ENCODE measurements around the gene TBXA2R.

DNA sequence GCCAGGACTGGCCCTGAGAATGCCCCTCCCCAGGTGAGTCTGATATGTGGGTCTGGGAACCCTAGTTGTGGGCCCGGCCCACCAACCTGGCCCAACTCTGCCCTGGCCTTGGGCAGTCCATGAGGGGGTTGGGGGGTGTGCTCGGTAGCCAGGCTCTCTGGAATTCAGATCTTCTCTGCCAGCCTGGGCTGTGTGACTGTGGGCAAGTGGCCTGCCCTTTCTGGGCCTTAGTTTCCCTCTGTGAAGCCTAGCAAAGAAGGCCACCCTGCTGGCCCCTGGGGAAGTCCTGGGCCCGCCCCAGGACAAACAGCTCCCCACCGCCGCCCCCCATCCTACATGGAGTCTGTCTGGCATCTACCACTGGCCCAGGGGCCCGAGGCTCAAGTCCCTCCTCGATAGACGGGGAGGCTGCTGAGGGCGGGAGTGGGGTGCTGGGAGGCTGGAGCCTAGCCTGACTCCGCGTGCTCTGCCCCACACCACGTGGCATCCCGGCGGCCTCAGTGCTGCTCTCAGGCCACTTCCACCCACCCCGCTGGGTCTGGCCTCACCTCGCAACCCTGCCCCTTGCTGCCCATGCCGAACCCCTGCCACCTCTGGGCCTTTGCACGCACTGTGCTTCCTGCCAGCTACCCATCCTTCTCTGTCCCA is 8.3 kb upstream of the TBXA2R start:
- TF ChIP-seq CTCF (conservative IDR thresholded peaks at IDR 0.05) (no peak), EZH2 (IDR thresholded peaks at IDR 0.05; ENCODE audit: low read depth) (no peak)

All from PC-9 (cell line).